HG03108 (cell line): ENCODE measurements around the gene TUBGCP2.

Source experiments
- ATAC-seq: cut with Tn5 transposase; IDR thresholded peaks from one replicate; pipeline ENCODE4 v1.9.1; 2021; ENCODE audit warnings: moderate library complexity; ENCODE audit not compliant: unreplicated experiment

The TUBGCP2 gene

DNA sequence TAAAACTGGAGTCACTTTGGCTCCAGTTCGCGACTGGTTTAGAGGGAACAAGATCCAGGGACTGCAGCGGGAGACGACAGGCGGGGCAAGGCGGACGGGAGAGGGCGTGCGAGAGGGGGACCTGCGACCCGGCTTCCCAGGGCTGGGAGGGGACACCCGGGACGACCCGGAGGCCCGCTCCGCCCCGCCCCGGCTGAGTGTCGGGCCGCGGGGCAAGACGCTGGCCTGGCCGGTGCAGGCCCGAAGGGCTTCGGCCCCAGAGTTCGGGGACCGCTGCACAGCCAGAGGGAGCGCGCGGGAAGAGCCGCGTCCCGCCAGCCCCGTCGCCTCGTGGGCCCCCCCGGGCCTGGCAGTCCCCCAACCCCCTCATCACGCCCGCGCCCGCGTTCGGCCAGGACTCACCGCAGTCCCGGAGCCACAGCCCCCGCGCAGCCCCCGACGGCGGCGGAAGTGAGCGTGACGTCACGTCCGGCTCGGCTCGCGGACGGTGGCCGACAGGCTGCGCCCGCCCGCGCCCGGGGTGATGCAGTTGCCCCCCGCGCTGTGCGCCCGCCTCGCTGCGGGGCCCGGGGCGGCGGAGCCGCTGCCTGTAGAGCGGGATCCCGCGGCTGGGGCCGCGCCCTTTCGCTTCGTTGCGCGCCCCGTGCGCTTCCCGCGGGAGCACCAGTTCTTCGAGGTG, at the start of gene TUBGCP2, which contains the start of gene ZNF511:
Gene TUBGCP2 (minus strand): TSS at position 452 of the 679 bp plus-strand sequence. CDS start 5,931 bp downstream, outside the sequence.
Gene ZNF511 (plus strand): TSS at position 494 of the 679 bp plus-strand sequence. CDS start 30 bp downstream, at position 524.
- peak; percentile 68 for ATAC-seq

GRCh38 chr10:133357285-133358161, 48.9 kb upstream of the TUBGCP2 start, which contains the start of gene FUOM:
TSS of gene FUOM (minus strand) at chr10:133358019. CDS start at chr10:133358007, 12 bp downstream.
- ATAC-seq = peak; percentile 59

GRCh38 chr10:133356549-133357284, 48.0 kb upstream of the TUBGCP2 start:
- no peak for ATAC-seq

- ATAC-seq = no peak
These were observed 47.3 kb upstream of the TUBGCP2 start for GRCh38 chr10:133355991-133356390.

- ATAC-seq = no peak
These were observed 46.6 kb upstream of the TUBGCP2 start for GRCh38 chr10:133355266-133355665.

DNA sequence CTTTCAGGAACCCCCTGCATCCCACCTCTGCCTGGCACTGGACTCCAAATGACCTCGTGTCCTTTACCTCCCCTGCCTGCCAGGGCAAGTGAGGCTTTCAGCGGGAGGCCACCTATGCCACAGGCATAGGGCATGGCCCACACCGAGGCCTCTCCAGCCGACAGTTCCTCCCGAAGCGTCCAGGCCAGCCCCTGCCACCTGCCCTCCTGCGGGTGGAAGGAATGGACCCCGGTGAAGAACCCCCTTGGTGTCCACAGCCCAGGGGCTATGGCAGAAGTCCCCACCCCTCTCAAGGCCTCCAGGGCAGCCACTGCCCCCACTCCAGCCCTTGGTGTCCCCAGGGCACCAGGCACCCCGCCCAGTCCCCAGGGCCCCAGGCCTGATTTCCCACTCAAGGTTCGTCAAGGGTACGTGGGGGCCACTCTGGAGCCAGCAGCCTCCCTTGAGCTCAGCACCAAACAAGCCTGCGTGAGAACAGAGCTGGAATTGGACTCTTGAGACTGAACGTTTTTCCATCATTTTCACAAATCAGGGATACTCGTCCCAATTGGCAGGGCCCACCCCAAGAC, 46.1 kb upstream of the TUBGCP2 start:
- no peak for ATAC-seq

DNA sequence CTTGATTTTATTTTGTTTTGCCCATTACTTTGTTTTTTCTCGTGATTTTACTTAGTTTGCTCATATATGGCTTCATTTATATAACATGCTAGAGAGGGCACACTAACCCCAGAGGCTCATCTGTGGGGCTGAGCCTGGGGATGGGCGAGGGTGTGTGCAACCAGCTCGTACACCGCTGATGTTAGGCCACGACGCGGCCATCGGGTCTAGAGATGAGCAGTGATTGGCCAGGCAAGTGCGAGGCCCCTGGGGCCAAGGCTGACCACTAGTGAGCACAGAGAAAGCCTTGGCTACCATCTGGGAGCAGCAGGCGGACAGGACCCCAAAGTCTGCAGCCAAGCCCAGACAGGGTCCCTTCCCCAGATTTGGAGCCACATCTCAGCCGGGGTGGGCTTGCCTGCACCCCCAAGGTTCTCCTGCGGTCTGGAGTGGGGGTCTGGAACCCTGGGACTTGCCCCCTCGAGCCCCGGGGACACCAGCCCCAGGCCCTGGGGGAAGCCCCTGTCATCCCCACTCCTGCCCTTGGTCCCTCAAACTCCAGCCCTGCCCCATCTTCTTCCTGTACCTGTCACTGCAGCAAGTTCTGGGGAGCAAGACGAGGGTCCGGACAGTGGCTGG, 45.4 kb upstream of the TUBGCP2 start:
- no peak for ATAC-seq

DNA sequence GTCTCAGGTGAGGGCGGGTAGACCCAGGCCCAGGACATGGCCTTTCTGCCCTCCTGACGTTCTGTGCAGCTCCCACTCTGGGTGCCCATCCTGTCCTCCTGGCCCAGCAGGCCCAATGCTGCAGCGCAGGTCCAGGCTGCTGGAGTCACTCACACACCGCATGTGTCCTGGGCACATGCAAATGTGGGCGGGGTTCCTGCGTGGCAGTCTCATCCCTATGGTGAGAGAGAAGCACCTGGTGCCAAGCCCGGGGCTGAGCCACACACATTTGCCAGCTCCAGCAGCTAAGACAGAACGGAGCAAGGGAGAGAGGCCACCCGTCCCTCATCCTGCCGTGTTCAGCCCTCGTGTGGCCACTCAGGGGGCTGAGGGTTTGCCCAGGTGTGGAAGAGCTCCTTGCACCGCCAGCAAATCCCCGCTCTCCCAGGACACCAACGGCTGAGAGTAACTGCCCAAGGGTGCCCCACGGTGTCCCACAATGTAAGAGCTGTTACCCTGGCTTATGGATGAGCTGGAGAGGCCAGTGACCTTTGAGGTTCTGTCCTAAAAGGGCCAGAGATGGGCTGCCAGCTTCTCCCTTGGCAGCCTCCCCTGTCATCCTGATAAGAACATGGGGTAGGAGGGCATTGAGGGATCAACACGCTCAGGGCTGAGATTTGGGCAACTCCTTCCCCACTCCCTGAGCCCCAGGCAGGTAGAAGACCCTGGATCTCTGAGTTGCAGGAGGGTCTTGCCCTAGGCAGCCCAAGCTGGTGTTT, 44.7 kb upstream of the TUBGCP2 start:
- ATAC-seq = no peak

GRCh38 chr10:133351408-133352318, 43.0 kb upstream of the TUBGCP2 start:
- no peak for ATAC-seq

DNA sequence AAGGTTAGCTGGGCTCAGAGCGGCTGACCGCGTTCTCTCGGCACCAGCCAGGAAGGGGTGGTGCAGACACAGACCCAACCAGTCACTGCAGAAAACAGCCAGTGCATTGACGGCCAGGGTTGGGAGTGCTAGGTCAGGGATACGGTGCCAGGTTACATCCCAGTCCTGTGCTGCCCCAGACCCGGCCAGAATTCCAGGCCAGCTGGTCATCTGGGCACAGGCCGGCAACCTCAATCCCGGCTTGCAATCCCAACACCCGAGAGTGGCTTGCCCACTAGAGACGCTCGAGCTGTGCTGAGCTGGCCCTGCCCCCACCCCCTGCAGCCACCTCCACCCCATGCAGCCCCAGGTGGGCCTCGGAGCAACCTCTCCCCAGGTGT, 42.3 kb upstream of the TUBGCP2 start:
- ATAC-seq = no peak

GRCh38 chr10:133350283-133350949, 41.7 kb upstream of the TUBGCP2 start:
- no peak for ATAC-seq

- ATAC-seq = no peak
These were observed 40.9 kb upstream of the TUBGCP2 start for GRCh38 chr10:133349577-133350011.

- no peak for ATAC-seq
These were observed 40.5 kb upstream of the TUBGCP2 start for GRCh38 chr10:133349160-133349568.

GRCh38 chr10:133347710-133348517, 39.2 kb upstream of the TUBGCP2 start:
- ATAC-seq = no peak

DNA sequence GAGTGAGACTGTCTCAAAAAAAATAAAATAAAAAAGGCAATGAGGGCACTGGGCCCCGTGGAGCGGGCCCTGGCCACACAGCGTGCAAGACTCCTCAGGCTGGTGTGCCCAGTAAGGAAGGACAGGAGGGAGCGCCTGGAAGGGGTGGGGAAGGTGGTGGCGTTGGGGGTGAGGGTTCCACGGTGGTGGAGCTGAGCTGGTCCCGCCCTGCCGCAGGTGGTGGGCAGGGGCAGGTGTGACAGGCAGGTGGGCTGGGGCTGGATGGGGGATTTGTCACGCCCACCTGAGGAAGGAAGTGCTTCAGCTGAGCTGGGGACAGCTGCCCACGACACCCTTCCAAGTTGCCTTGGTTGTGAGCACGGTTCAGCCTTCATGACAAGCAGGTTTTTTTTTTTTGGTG, 37.7 kb upstream of the TUBGCP2 start:
- ATAC-seq = no peak

DNA sequence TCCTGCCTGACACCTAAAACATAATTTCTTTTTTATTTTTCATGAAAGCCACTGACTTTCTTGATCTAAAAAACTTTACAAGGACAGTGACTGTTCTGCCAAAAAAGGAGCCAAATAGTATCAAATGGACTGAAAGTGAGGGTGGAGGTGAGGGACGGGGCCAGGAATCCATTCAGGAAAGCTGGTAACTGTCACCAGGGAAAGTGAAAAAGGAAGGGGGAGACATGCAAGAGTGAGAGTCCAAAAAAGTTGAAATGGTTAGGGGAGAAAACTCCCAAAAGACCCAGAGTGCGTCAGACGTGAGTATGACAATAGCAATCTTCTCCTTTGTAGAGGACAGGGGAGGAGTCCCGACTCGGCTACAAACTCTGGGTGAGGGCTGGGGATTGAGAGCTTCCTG, 35.6 kb upstream of the TUBGCP2 start:
- ATAC-seq = no peak

DNA sequence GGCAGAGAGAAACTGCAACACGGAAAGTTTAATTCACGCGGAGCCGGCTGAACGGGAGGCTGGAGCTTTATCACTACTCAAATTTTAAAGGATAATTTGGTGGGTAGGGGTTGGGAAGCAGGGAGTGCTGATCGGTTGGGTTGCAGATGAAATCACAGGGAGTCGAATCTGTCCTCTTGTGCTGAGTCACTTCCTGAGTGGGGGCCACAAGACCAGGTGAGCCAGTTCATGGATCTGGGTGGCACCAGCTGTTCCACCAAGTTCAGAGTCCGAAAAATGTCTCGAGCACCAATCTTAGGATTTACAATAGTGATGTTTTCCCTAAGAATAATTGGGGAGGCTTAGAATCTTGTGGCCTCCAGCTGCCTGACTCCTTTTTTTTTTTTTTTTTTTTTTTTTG, 34.9 kb upstream of the TUBGCP2 start:
- no peak for ATAC-seq
